Measurements from ENCODE around the gene GRPR. TPM values are rescaled to one million over a fixed set of nuclear protein-coding genes. Genes with fewer than 3 reads are reported as not detected.

Gene GRPR
- total and polyA plus RNA-seq, 10 of the 15 experiments (the other 5 are each of a cell fraction or from before 2014, with no cell fraction given), result 0.10 to 3.7 (median 0.21) TPM; not detected in 1

DNA sequence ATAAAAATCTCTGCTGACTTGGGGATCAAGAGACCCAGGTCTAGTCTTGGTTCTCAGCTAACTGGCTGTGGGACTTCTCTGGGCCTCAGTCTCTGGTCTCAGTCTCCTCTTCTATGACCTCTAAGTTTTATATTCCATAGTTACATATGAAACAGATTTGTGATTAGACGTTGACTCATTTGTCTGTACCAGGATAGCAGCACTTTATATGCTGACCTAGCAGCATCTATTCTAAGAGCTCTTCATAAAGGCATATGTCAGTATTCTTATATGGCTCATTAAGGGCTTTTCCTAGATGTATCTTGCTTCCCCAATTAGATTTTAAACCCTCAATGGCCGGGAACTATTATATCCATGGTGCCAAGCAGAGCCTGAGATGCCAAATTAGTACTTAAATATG is 12.7 kb downstream of the GRPR start:
- ChIA-PET POLR2A (no interaction called here), SMC1A (ENCODE audit: uncharacterized antibody, unreplicated experiment) (interaction anchor here (1.3 to 6.5 kb wide), 4 partner anchors 10 to 103 kb away, joined by 3 to 42 read pairs (median 6); partner anchors contain the start of gene GRPR), CTCF (interaction anchor here (0.8 to 6.2 kb wide), 6 partner anchors 10 to 342 kb away, joined by 3 to 118 read pairs (median 4); partner anchors contain the start of gene GRPR), RAD21 (ENCODE audit: unreplicated experiment) (interaction anchor here (1.0 to 1.2 kb wide), 2 partner anchors 10 to 13 kb away, joined by 3 read pairs; partner anchors contain the start of gene GRPR)
- no peak overlapping the region for H3K27ac ChIP-seq (ENCODE audit: control insufficient read depth, insufficient read depth)
- no peak for DNase-seq (ENCODE audit: low read depth, low spot score)
- H3K4me1 ChIP-seq (ENCODE audit: control insufficient read depth, insufficient read depth, low read length), result peaks cover 3% of the 10 kb centered on the region
- no peaks in the 10 kb centered on the region for H3K36me3 ChIP-seq (ENCODE audit: control insufficient read depth in 2 of 2, insufficient read depth in 2 of 2, low read length in 1 of 2)
- TF ChIP-seq NBN (IDR thresholded peaks at IDR 0.05), result no peak
- TF ChIP-seq PML (IDR thresholded peaks at IDR 0.05; ENCODE audit: low read length), result no peak
- TF ChIP-seq ZZZ3 (IDR thresholded peaks at IDR 0.05; ENCODE audit: control insufficient read depth, insufficient read length, low read depth), result no peak
- TF ChIP-seq DPF2 (IDR thresholded peaks at IDR 0.05), result no peak
- TF ChIP-seq, protein P1, sequence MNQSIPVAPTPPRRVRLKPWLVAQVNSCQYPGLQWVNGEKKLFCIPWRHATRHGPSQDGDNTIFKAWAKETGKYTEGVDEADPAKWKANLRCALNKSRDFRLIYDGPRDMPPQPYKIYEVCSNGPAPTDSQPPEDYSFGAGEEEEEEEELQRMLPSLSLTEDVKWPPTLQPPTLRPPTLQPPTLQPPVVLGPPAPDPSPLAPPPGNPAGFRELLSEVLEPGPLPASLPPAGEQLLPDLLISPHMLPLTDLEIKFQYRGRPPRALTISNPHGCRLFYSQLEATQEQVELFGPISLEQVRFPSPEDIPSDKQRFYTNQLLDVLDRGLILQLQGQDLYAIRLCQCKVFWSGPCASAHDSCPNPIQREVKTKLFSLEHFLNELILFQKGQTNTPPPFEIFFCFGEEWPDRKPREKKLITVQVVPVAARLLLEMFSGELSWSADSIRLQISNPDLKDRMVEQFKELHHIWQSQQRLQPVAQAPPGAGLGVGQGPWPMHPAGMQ (IDR thresholded peaks at IDR 0.05; ENCODE audit: borderline replicate concordance), result no peak
- no peak overlapping the region for H3K9ac ChIP-seq (ENCODE audit: control insufficient read depth, insufficient read depth, low read length)
- ATAC-seq, result no peak
- BruUV-seq (replicated peaks), result no TSS peak
- no peak overlapping the region for H3K4me3 ChIP-seq
- no peaks in the 10 kb centered on the region for H3K79me2 ChIP-seq (ENCODE audit: control insufficient read depth, insufficient read depth, low read length)
- WGBS (ENCODE audit: insufficient coverage, insufficient replicate concordance, low lambda C conversion rate, missing lambda C conversion rate), result 55% methylated on average over 2 of the region's 2 CpGs
- peaks cover 0 to 2% of the 10 kb centered on the region in 2 experiments; a peak in 3 of 4 replicates for H3K27me3 ChIP-seq (replicated peaks in 1 of 2; ENCODE audit: control insufficient read depth in 2 of 2, insufficient read depth in 2 of 2, low read length in 1 of 2)
- H3K4me2 ChIP-seq (ENCODE audit: control insufficient read depth, insufficient read depth), result no peak overlapping the region
- no peak overlapping the region for H2AFZ ChIP-seq (ENCODE audit: control insufficient read depth, low read depth, low read length)
- H3K9me3 ChIP-seq (replicated peaks; ENCODE audit: control insufficient read depth, insufficient read depth, low read length), result no peaks in the 10 kb centered on the region; the same call in 2 of the 3 replicates
- FAIRE-seq, result no peak
- in situ Hi-C loops (cut with MboI), result no loop called here
- no peaks in the 10 kb centered on the region for H4K20me1 ChIP-seq (ENCODE audit: control insufficient read depth, insufficient read depth)
- intact Hi-C loops (cut with micrococcal nuclease; ENCODE audit: unreplicated experiment), result loop anchor here (5.0 kb wide), 3 partner anchors 76 to 374 kb away; partner anchors contain the start of gene AP1S2
